ENCODE measurements around the gene PIEZO2. TPM values are rescaled to one million over a fixed set of nuclear protein-coding genes. Genes with fewer than 3 reads are reported as not detected.

Gene PIEZO2
- polyA plus RNA-seq, 1 donor from 2014 or later = 0.30 TPM

DNA sequence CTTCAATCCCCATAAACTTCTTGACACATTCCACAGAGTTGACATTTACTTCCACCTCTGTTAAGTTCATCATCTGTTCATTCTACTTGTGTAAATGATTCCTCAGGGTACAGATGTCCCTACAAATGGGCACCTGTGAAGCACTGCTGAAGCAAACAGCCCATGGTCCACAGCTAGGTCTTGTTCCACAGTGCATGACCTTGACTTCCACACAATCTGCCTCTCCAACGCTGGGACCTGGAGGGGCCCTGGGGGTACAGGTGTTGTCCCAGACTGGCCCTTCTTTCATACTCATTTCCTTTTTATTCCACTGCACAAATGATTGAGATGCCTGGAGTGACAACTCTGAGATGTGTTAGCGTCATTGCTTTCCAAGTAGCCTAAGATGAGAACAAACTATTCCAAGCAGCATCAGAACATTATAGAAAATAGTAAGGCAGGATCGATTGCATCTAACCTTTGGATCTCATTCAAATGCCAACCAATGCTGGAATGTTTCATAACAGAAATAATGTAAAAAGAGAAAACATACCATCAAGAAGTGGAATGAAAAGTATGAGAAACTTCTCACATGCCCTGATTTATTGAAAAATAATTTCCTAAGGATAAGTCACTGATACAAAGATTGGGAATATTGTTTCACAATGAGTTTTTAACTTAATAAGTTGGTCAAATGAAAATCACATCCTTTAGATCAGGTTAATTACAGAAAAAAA is 31.2 kb downstream of the PIEZO2 start:
- Histone ChIP-seq H4K20me1 (ENCODE audit: insufficient read depth) (no peaks in the 10 kb centered on the region), H3K9me2 (ENCODE audit: insufficient read depth, low read length) (no peaks in the 10 kb centered on the region), H3F3A (ENCODE audit: insufficient read depth, low read length, poor library complexity, severe bottlenecking) (no peaks in the 10 kb centered on the region), H3K27ac (ENCODE audit: low read length) (no peak overlapping the region), H3K9me3 (ENCODE audit: low read length) (no peaks in the 10 kb centered on the region), H2AFZ (ENCODE audit: low read depth, low read length) (no peak overlapping the region), H3K9ac (ENCODE audit: low read length) (no peak overlapping the region), H3K36me3 (ENCODE audit: insufficient read depth, low read length) (no peaks in the 10 kb centered on the region), H3K4me3 (ENCODE audit: low read length) (no peak overlapping the region), H3K27me3 (ENCODE audit: insufficient read depth, low read depth, low read length) (no peaks in the 10 kb centered on the region), H3K79me2 (replicated peaks; ENCODE audit: insufficient read depth, low read length) (no peaks in the 10 kb centered on the region), H3K4me2 (ENCODE audit: low read length) (no peak overlapping the region)
- TF ChIP-seq EZH2 (IDR thresholded peaks at IDR 0.05; ENCODE audit: borderline replicate concordance, insufficient read depth, low read length, poor library complexity, severe bottlenecking) (no peak), POLR2AphosphoS5 (IDR thresholded peaks at IDR 0.05) (no peak), TAF1 (IDR thresholded peaks at IDR 0.05; ENCODE audit: low read depth) (no peak)
- TF ChIP-seq, protein P1, sequence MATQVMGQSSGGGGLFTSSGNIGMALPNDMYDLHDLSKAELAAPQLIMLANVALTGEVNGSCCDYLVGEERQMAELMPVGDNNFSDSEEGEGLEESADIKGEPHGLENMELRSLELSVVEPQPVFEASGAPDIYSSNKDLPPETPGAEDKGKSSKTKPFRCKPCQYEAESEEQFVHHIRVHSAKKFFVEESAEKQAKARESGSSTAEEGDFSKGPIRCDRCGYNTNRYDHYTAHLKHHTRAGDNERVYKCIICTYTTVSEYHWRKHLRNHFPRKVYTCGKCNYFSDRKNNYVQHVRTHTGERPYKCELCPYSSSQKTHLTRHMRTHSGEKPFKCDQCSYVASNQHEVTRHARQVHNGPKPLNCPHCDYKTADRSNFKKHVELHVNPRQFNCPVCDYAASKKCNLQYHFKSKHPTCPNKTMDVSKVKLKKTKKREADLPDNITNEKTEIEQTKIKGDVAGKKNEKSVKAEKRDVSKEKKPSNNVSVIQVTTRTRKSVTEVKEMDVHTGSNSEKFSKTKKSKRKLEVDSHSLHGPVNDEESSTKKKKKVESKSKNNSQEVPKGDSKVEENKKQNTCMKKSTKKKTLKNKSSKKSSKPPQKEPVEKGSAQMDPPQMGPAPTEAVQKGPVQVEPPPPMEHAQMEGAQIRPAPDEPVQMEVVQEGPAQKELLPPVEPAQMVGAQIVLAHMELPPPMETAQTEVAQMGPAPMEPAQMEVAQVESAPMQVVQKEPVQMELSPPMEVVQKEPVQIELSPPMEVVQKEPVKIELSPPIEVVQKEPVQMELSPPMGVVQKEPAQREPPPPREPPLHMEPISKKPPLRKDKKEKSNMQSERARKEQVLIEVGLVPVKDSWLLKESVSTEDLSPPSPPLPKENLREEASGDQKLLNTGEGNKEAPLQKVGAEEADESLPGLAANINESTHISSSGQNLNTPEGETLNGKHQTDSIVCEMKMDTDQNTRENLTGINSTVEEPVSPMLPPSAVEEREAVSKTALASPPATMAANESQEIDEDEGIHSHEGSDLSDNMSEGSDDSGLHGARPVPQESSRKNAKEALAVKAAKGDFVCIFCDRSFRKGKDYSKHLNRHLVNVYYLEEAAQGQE (IDR thresholded peaks at IDR 0.05; ENCODE audit: borderline replicate concordance) = no peak

- H3K27me3 ChIP-seq (ENCODE audit: insufficient read depth, low read depth, low read length) = no peaks in the 10 kb centered on the region
- H3K4me3 ChIP-seq (ENCODE audit: low read length) = no peak overlapping the region
- TF ChIP-seq EP300 (conservative IDR thresholded peaks at IDR 0.05; ENCODE audit: poor library complexity, severe bottlenecking) (no peak), TAF1 (IDR thresholded peaks at IDR 0.05; ENCODE audit: low read depth) (no peak), CTCF (IDR thresholded peaks at IDR 0.05; ENCODE audit: poor library complexity, severe bottlenecking) (no peak), SMC3 (conservative IDR thresholded peaks at IDR 0.05; ENCODE audit: poor library complexity) (no peak), EZH2 (IDR thresholded peaks at IDR 0.05; ENCODE audit: borderline replicate concordance, insufficient read depth, low read length, poor library complexity, severe bottlenecking) (no peak), RAD21 (conservative IDR thresholded peaks at IDR 0.05) (no peak), MXI1 (conservative IDR thresholded peaks at IDR 0.05; ENCODE audit: poor library complexity, severe bottlenecking) (no peak), POLR2AphosphoS5 (IDR thresholded peaks at IDR 0.05) (no peak)
- TF ChIP-seq, protein P1 (IDR thresholded peaks at IDR 0.05; ENCODE audit: borderline replicate concordance) = no peak
- no peaks in the 10 kb centered on the region for H3K9me2 ChIP-seq (ENCODE audit: insufficient read depth, low read length)
- no peak overlapping the region for H3K27ac ChIP-seq (ENCODE audit: low read length)
- H2AFZ ChIP-seq (ENCODE audit: low read depth, low read length) = no peak overlapping the region
- H3K79me2 ChIP-seq (replicated peaks; ENCODE audit: insufficient read depth, low read length) = no peaks in the 10 kb centered on the region
- H3K9ac ChIP-seq (ENCODE audit: low read length) = no peak overlapping the region
- H3K9me3 ChIP-seq (ENCODE audit: low read length) = no peaks in the 10 kb centered on the region
- no peaks in the 10 kb centered on the region for H3F3A ChIP-seq (ENCODE audit: insufficient read depth, low read length, poor library complexity, severe bottlenecking)
- H4K20me1 ChIP-seq (ENCODE audit: insufficient read depth) = no peaks in the 10 kb centered on the region
- no peak overlapping the region for H3K4me2 ChIP-seq (ENCODE audit: low read length)
- no peaks in the 10 kb centered on the region for H3K36me3 ChIP-seq (ENCODE audit: insufficient read depth, low read length)
Measured at GRCh38 chr18:11115276-11115675, 34.1 kb downstream of the PIEZO2 start.
